K562 (cell line): ENCODE results near the gene THAP8. TPM values are rescaled to one million over a fixed set of nuclear protein-coding genes. Genes with fewer than 3 reads are reported as not detected.

ENCODE experiments used
- EGR1 ChIP-seq: fragments of 450-650 bp; conservative IDR thresholded peaks from 2 replicates; pipeline ENCODE4 v1.6.1; 2017; ENCODE audit warnings: mild to moderate bottlenecking
- FOXK1 ChIP-seq: sonication (generic); formaldehyde crosslinking; IDR thresholded peaks from 2 replicates; pipeline ENCODE4 v1.8.0; 2022; ENCODE audit warnings: missing genetic modification reagents, mild to moderate bottlenecking, borderline replicate concordance
- FOXK2 ChIP-seq, 2 experiments: fragments of 450-650 bp; IDR thresholded peaks in 1 of 2; conservative IDR thresholded peaks in 1 of 2; 2 replicates each; pipeline ENCODE4 v1.6.1; 2016; ENCODE audit warnings: low read depth in 2 of 2, mild to moderate bottlenecking in 1 of 2
- FOXP4 ChIP-seq: sonication (generic); formaldehyde crosslinking; IDR thresholded peaks from 2 replicates; pipeline ENCODE4 v1.8.0; 2022; ENCODE audit warnings: mild to moderate bottlenecking, missing genetic modification reagents, borderline replicate concordance
- JUNB ChIP-seq: fragments of 450-650 bp; formaldehyde crosslinking; conservative IDR thresholded peaks from 2 replicates; pipeline ENCODE4 v1.4.0; 2020; ENCODE audit warnings: mild to moderate bottlenecking
- NEUROD1 ChIP-seq: fragments of 150-350 bp; IDR thresholded peaks from 2 replicates; pipeline ENCODE4 v1.6.1; 2014; ENCODE audit warnings: borderline replicate concordance, low read length, low read depth; ENCODE audit not compliant: partially characterized antibody
- NRF1 ChIP-seq, 2 experiments: fragments of 450-650 bp; IDR thresholded peaks in 1 of 2; conservative IDR thresholded peaks in 1 of 2; 2 replicates each; pipeline ENCODE4 v1.6.1; 2014; ENCODE audit warnings: mild to moderate bottlenecking in 2 of 2
- PHTF2 ChIP-seq: fragments of 250-450 bp; sonication (Bioruptor Pico); IDR thresholded peaks from 2 replicates; pipeline ENCODE4 v1.5.0; 2021; ENCODE audit warnings: mild to moderate bottlenecking
- SRF ChIP-seq, 2 experiments: fragments of 250-450, 450-650 bp in 1 of 2; sonication (Bioruptor Pico) in 1 of 2; sonication (generic) in 1 of 2; formaldehyde crosslinking; IDR thresholded peaks; 2 replicates each; pipeline versions ENCODE4 v1.5.0 to v1.5.1; 2020 to 2022; ENCODE audit warnings: mild to moderate bottlenecking in 1 of 2, missing genetic modification reagents in 1 of 2
- TCF7L2 ChIP-seq: fragments of 150-350 bp; IDR thresholded peaks from 2 replicates; pipeline ENCODE4 v1.6.1; 2016; ENCODE audit warnings: low read depth, mild to moderate bottlenecking, low read length, moderate library complexity
- ZNF217 ChIP-seq: sonication (generic); formaldehyde crosslinking; IDR thresholded peaks from 2 replicates; pipeline ENCODE4 v1.8.0; 2022; ENCODE audit warnings: mild to moderate bottlenecking, missing genetic modification reagents
- polyA plus RNA-seq, 8 experiments: library from polyadenylated mRNA; depleted of rRNA in 4 of 8; stranded (reverse) in 5 of 8; unstranded in 3 of 8; fragments of >200 nt; fragmentation: Nextera tagmentation in 2 of 8; fragmentation: Illumina TruSeq in 1 of 8; extraction: Ambion mirVana in 2 of 8; extraction: Trizol in 1 of 8; gene quantifications; 2 replicates each; pipeline versions ENCODE4 v1.2.1 to v1.2.3, GENCODE V29; 2011 to 2014; ENCODE audit warnings: inconsistent platforms in 1 of 8, missing spikeins in 1 of 8
- total RNA-seq, 7 experiments: library from RNA; depleted of rRNA in 6 of 7; stranded (reverse); fragments of >200 nt in 6 of 7; fragmentation: Illumina TruSeq in 2 of 7; extraction: Trizol in 2 of 7; gene quantifications; 2 replicates each; pipeline versions ENCODE4 v1.2.1 to v1.2.3, GENCODE V29; 2011 to 2021; ENCODE audit warnings: low replicate concordance in 1 of 7
- TF ChIP-seq, protein P1 (sequence below): IDR thresholded peaks from 2 replicates; pipeline ENCODE4 v1.6.1; 2011; ENCODE audit warnings: borderline replicate concordance, low read depth, mild to moderate bottlenecking, moderate library complexity, low read length; ENCODE audit not compliant: insufficient read depth, poor library complexity, severe bottlenecking
- TF ChIP-seq, protein P2 (sequence below), 2 experiments: fragments of 450-650 bp; conservative IDR thresholded peaks; 2 replicates each; pipeline ENCODE4 v1.6.1; 2017; ENCODE audit warnings: mild to moderate bottlenecking in 2 of 2, moderate library complexity in 2 of 2
- TF ChIP-seq, protein P3 (sequence below): fragments of 200-800 bp; sonication (Bioruptor generic); IDR thresholded peaks from 2 replicates; pipeline ENCODE4 v1.6.1; 2016; ENCODE audit warnings: missing genetic modification characterization, missing compliant biosample characterization

THAP8 gene
- total and polyA plus RNA-seq, 9 of the 15 experiments (the other 6 are each of a cell fraction or from before 2014, with no cell fraction given), result 0.11 to 2.0 (median 0.94) TPM

DNA sequence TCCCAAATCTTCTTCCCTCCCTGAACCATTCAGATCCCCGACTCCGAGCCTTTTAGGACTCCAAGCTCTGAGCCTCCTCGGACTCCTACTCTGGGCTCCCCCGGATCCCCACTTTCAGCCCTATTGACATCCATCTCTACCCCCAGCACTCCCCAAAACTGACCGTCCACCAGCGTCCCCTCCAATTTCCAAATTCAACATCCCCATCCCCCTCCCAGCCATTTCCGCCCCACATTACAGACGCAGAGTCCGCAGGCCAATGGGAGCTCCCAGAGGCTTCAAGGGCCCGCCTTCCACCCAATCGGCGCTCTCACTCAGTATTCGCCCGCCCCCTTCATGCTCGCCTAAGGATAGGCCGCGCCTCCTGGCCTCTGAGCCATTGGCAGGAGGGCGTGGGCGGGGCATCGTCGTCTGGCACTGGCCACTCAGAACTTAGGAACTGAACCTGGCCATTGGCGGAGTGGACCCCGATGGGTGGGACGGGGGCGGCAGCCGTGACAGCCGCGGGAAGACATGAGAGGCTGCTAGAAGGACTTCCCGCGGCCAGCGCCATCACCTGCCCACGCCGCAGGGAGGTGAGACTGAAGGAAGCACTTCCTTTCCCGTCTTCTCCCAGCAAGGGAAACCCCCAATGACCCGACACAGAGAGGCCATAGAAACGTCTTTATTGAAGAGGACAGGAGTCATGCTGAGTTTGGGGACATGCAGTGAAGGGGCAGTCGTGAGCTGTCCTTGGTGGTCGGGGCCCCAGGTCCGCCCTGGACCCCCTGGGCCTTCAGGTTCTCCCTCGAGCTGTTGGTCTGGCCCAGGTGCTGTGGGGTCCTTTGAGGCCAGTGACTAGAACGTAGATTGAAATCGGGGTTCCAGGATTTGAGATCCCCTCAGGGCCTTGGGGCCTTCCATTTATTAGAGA lies 39.8 kb downstream of the THAP8 start, which contains the start of gene ALKBH6 (continued):
- peak in 1 of 2 experiments; percentile 15; a peak in 1 of 4 replicates for TF ChIP-seq FOXK2 (conservative IDR thresholded peaks at IDR 0.05 in 1 of 2, IDR thresholded peaks at IDR 0.05 in 1 of 2; ENCODE audit: low read depth in 2 of 2)
- TF ChIP-seq SRF (CRISPR knock-in tag; IDR thresholded peaks at IDR 0.05), result peak in 1 of 2 experiments; percentile 63; a peak in 2 of 4 replicates
- TF ChIP-seq FOXK1 (CRISPR knock-in tag), result no peak
- peak; percentile 95 for TF ChIP-seq EGR1
- no peak for TF ChIP-seq JUNB (CRISPR knock-in tag)
- TF ChIP-seq, protein P1, sequence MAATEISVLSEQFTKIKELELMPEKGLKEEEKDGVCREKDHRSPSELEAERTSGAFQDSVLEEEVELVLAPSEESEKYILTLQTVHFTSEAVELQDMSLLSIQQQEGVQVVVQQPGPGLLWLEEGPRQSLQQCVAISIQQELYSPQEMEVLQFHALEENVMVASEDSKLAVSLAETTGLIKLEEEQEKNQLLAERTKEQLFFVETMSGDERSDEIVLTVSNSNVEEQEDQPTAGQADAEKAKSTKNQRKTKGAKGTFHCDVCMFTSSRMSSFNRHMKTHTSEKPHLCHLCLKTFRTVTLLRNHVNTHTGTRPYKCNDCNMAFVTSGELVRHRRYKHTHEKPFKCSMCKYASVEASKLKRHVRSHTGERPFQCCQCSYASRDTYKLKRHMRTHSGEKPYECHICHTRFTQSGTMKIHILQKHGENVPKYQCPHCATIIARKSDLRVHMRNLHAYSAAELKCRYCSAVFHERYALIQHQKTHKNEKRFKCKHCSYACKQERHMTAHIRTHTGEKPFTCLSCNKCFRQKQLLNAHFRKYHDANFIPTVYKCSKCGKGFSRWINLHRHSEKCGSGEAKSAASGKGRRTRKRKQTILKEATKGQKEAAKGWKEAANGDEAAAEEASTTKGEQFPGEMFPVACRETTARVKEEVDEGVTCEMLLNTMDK, result no peak
- TF ChIP-seq NRF1 (conservative IDR thresholded peaks at IDR 0.05 in 1 of 2, IDR thresholded peaks at IDR 0.05 in 1 of 2), result peak; percentile 79 to 82
- TF ChIP-seq, protein P2, sequence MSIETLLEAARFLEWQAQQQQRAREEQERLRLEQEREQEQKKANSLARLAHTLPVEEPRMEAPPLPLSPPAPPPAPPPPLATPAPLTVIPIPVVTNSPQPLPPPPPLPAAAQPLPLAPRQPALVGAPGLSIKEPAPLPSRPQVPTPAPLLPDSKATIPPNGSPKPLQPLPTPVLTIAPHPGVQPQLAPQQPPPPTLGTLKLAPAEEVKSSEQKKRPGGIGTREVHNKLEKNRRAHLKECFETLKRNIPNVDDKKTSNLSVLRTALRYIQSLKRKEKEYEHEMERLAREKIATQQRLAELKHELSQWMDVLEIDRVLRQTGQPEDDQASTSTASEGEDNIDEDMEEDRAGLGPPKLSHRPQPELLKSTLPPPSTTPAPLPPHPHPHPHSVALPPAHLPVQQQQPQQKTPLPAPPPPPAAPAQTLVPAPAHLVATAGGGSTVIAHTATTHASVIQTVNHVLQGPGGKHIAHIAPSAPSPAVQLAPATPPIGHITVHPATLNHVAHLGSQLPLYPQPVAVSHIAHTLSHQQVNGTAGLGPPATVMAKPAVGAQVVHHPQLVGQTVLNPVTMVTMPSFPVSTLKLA (conservative IDR thresholded peaks at IDR 0.05), result peak; percentile 64 to 79
- TF ChIP-seq, protein P3, sequence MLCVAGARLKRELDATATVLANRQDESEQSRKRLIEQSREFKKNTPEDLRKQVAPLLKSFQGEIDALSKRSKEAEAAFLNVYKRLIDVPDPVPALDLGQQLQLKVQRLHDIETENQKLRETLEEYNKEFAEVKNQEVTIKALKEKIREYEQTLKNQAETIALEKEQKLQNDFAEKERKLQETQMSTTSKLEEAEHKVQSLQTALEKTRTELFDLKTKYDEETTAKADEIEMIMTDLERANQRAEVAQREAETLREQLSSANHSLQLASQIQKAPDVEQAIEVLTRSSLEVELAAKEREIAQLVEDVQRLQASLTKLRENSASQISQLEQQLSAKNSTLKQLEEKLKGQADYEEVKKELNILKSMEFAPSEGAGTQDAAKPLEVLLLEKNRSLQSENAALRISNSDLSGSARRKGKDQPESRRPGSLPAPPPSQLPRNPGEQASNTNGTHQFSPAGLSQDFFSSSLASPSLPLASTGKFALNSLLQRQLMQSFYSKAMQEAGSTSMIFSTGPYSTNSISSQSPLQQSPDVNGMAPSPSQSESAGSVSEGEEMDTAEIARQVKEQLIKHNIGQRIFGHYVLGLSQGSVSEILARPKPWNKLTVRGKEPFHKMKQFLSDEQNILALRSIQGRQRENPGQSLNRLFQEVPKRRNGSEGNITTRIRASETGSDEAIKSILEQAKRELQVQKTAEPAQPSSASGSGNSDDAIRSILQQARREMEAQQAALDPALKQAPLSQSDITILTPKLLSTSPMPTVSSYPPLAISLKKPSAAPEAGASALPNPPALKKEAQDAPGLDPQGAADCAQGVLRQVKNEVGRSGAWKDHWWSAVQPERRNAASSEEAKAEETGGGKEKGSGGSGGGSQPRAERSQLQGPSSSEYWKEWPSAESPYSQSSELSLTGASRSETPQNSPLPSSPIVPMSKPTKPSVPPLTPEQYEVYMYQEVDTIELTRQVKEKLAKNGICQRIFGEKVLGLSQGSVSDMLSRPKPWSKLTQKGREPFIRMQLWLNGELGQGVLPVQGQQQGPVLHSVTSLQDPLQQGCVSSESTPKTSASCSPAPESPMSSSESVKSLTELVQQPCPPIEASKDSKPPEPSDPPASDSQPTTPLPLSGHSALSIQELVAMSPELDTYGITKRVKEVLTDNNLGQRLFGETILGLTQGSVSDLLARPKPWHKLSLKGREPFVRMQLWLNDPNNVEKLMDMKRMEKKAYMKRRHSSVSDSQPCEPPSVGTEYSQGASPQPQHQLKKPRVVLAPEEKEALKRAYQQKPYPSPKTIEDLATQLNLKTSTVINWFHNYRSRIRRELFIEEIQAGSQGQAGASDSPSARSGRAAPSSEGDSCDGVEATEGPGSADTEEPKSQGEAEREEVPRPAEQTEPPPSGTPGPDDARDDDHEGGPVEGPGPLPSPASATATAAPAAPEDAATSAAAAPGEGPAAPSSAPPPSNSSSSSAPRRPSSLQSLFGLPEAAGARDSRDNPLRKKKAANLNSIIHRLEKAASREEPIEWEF (CRISPR knock-in tag), result no peak
- TF ChIP-seq NEUROD1, result peak; percentile 92
- TF ChIP-seq FOXP4 (CRISPR knock-in tag), result no peak
- TF ChIP-seq ZNF217, result no peak
- TF ChIP-seq TCF7L2, result no peak
- TF ChIP-seq PHTF2 (CRISPR knock-in tag), result no peak
